ENCODE measurements around the gene TRAF7.

TRAF7 gene

DNA sequence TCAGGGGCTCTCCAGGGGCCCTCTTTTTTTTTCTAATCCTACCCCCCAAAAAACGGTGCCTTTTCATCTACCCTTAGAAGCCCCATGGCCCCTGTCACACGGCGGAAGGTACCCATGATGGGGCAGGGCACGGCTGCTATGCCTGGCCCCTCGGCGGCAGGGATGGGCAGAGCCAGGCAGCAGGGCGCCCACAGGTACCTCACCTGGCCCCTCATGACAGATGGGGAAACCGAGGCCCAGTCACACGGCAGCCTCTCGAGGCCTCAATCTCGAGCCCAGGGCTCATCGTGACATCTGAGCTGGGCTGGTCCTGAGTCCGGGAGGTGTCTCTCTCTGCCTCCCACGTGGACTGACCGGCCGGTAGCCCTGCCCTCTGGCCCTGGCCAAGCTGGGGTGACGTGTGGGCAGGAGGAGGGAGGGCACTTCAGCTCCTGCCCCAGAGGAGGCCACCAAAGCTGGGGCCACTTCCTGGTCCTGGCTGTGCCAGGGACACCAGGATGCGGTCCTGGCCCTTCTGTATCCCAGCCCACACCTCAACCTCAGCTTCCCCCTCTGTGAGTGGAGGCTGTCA, 11.6 kb downstream of the TRAF7 start:
- no peak for DNase-seq

DNA sequence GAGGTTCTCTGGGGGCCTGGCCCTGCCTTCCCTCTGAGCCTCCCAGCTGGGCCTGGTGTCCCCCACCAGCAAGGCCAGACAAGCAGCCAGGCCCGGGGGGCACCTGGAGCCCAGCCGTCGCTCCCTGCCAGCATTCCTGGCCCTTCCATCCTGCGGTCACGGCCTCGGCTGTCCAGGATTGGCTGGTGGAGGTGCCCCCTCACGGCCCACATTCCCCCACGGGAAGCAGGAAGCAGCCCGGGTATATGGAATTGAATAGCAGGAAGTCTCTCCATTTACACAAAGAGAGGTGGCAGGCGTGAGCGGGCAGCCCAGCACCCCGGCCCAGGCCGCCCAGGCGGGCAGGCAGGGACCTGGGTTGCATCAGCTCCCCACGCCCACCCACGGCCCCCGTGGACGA, 14.5 kb downstream of the TRAF7 start:
- DNase-seq: no peak

GRCh38 chr16:2170587-2171435, 15.2 kb downstream of the TRAF7 start:
- DNase-seq: no peak

DNA sequence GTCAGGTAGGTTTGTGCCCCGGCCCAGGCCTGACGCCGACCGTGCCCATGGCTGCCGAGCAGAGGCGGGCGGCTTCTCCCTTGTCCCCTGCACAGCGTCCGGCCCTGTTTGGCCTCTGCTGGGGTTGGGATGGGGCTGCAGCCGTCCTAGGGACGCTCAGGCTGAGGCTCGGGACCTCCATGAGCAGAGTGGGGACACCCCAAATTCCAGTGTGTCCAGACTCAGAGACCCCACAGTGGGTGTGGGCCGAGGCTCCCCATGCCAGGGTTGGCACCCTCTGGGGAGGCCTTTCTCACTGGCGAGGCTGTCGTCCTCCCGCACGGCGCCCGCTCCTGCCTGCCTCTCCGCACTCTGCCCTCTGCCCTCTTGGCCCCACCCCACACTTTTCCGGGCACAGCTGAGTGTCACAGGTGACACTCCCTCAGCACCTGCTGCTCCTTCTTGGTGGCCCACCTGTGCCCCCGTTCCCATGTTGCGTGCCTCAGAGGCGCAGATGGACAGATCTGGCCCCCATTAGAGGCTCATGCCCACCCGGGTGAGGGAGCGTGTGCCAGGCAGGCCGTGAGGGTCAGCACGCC, 16.1 kb downstream of the TRAF7 start:
- DNase-seq: no peak

GRCh38 chr16:2172688-2173335, 17.2 kb downstream of the TRAF7 start:
- no peak for DNase-seq

GRCh38 chr16:2173366-2173765, 17.8 kb downstream of the TRAF7 start:
- DNase-seq: no peak

GRCh38 chr16:2173916-2174315, 18.3 kb downstream of the TRAF7 start:
- DNase-seq: no peak

GRCh38 chr16:2174396-2175131, 19.0 kb downstream of the TRAF7 start:
- no peak for DNase-seq

DNA sequence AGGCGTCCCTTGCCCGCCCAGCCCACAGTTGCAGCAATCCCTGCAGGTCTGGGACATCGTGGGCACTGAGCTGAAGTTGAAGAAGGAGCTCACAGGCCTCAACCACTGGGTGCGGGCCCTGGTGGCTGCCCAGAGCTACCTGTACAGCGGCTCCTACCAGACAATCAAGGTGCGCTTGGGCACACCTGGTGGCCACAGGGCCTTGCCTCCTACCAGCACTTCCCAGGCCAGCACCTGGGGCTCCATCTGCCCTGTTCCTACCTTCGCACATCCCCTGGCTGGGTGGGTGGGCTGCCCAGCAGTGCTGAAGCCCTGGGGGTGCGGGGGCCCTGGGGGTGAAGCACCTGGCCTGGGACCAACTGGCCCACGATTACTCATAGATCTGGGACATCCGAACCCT, 19.9 kb downstream of the TRAF7 start:
- DNase-seq: no peak

- DNase-seq: no peak
Observed at GRCh38 chr16:2176047-2176446, 20.5 kb downstream of the TRAF7 start.

GRCh38 chr16:2177101-2177500, 21.5 kb downstream of the TRAF7 start:
- no peak for DNase-seq

DNA sequence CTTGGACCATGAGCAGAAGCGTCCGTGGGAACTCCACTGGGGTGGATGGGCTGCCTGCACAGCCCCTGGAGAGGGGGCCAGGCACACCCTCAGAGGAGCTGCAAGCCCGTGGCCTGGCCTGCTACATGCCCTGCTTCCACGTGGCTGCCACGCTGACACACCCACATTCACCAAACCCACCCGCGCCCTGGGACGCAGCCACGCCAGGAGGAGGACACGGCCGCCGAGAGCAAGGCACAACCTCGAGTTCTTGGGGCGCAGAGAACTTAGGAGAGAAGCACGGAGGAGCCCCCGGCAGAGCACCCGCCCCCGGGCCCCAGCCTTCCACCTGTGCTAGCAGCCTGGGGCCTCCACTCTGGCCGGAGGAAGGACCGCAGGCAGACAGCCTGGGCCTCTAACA, 22.0 kb downstream of the TRAF7 start:
- no peak for DNase-seq

GRCh38 chr16:2178321-2179106, 22.9 kb downstream of the TRAF7 start:
- peak; percentile 11 for DNase-seq

DNA sequence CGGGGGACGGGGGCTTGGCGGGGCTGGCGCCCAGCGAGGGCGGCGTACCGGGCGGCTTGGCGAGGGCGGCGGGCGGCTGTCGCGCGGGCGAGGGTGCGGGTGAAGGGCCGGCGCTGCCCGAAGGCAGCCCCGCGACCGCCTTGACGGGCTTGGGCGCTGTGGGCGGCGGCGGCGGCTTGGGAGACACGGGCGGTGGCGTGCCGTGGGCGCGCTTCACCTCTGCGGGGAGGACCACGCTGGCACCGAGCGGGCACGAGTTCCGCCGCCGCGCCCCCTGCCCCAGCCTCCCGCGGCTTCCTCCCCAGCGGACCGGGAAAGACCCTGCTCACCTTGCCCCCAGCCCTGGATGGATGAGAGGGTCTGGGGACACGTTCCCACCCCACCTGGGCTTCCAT, 23.5 kb downstream of the TRAF7 start:
- no peak for DNase-seq

GRCh38 chr16:2179576-2179975, 24.0 kb downstream of the TRAF7 start:
- no peak for DNase-seq

- no peak for DNase-seq
Observed at GRCh38 chr16:2180461-2180860, 24.9 kb downstream of the TRAF7 start.

GRCh38 chr16:2180962-2181923, 25.7 kb downstream of the TRAF7 start:
- DNase-seq: no peak

- DNase-seq: no peak
Observed at GRCh38 chr16:2181952-2182351, 26.4 kb downstream of the TRAF7 start.

GRCh38 chr16:2183671-2184070, 28.1 kb downstream of the TRAF7 start:
- no peak for DNase-seq

GRCh38 chr16:2184346-2184745, 28.8 kb downstream of the TRAF7 start:
- no peak for DNase-seq

DNA sequence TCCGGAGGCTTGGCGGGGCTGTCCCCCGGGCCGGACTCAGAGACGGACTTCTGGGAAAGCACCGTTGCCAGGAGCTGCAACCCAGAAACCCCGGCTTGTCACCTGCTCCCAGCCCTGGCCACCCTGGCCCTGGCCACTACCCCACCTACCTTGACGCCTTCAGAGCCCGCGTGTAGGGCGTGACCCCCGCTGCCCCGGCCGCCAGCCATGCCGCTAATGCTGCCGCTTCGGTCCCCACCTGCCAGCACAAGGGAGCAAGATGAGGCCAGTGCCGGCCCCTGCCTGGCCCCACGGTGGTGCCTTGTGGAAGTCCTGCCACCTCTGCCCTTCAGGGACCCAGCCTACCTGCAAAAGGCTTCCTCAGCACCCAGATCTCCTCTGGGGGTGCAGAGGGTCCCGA, 29.4 kb downstream of the TRAF7 start:
- DNase-seq: no peak
